Loucy (cell line): Measurements from ENCODE around the gene GORASP1.

Experiments
- EZH2phosphoT487 ChIP-seq: fragments of 200-600 bp; IDR thresholded peaks from 2 replicates; pipeline ENCODE4 v1.6.1; 2018; ENCODE audit warnings: antibody characterized with exemption, mild to moderate bottlenecking, moderate library complexity, borderline replicate concordance
- TF ChIP-seq, protein P1 (sequence below): fragments of 200-600 bp; sonication (generic); conservative IDR thresholded peaks from 2 replicates; pipeline ENCODE4 v1.5.1; 2014; ENCODE audit warnings: mild to moderate bottlenecking, antibody characterized with exemption, low read length

DNA sequence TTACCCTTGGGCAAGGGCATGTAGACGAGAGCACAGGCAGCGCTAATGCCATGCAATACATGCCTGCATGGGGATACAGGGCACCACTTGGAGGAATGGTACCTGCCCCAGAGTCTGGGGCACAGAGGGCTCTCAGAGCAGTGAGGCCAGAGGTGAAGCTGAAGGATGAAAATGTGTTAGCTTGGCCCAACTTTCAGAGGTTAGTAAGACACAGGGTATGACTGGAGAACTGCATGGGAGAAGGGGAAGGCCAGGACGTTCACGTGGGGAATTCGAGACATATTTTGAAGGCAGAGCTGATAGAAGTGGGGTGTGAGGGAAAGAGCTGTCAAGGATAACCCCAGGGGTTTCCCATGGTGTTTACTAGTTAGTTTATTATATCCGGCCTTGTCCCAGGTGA, 26.4 kb upstream of the GORASP1 start:
- TF ChIP-seq, protein P1, sequence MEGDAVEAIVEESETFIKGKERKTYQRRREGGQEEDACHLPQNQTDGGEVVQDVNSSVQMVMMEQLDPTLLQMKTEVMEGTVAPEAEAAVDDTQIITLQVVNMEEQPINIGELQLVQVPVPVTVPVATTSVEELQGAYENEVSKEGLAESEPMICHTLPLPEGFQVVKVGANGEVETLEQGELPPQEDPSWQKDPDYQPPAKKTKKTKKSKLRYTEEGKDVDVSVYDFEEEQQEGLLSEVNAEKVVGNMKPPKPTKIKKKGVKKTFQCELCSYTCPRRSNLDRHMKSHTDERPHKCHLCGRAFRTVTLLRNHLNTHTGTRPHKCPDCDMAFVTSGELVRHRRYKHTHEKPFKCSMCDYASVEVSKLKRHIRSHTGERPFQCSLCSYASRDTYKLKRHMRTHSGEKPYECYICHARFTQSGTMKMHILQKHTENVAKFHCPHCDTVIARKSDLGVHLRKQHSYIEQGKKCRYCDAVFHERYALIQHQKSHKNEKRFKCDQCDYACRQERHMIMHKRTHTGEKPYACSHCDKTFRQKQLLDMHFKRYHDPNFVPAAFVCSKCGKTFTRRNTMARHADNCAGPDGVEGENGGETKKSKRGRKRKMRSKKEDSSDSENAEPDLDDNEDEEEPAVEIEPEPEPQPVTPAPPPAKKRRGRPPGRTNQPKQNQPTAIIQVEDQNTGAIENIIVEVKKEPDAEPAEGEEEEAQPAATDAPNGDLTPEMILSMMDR = no peak
- no peak for TF ChIP-seq EZH2phosphoT487
